ENCODE measurements around the gene UBE2E2.
A peak's percentile ranks its signal among the peaks of the same experiment; 100 is the strongest.

The UBE2E2 gene

DNA sequence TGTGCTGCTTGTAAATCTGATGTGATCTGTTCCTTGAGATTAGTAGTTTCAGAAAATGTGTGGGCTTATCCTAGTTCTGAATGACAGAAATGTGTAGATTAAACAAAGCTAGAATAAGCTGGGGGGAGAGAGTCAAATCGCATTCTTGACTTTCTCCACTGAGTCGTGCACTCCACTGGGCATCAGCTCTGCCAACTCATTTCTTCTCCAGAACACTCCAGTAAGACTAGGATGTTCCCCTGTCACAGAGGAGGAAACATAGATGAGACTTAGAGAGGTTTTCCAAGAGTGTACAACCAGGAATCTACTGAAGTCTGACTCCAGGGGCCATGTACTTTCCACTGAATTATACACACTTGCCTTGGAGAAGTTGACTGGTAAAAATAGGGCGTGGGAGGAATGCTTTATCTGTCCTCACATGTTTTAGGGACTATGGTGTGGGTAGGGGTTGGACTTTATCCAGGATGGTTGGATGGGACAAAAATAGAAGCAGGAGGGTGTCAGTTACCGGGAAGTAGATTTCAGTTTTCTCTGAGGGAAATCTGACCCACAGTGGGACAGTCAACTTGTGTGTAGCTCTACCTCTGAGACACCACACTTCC lies 298.2 kb downstream of the UBE2E2 start:
- no peaks in the 10 kb centered on the region for H3K4me1 ChIP-seq (ENCODE audit: insufficient read depth, low read length)
- no peaks in the 10 kb centered on the region for H3K9me3 ChIP-seq (ENCODE audit: insufficient read depth, low read depth, low read length)
- WGBS = 90% methylated on average over 3 of the region's 4 CpGs
- H3K36me3 ChIP-seq (ENCODE audit: insufficient read depth, low read length) = no peaks in the 10 kb centered on the region
- no peaks in the 10 kb centered on the region for H3K27me3 ChIP-seq (ENCODE audit: insufficient read depth, low read length)
- no peak overlapping the region for H3K27ac ChIP-seq (ENCODE audit: low read depth, low read length)
- no peak overlapping the region for H3K9ac ChIP-seq (ENCODE audit: low read depth, low read length)
- no peak overlapping the region for H3K4me3 ChIP-seq (ENCODE audit: low read length)

GRCh38 chr3:23508464-23508863 lies 305.3 kb downstream of the UBE2E2 start:
- Histone ChIP-seq H3K27ac (ENCODE audit: low read depth, low read length) (no peak overlapping the region), H3K9me3 (ENCODE audit: insufficient read depth, low read depth, low read length) (no peaks in the 10 kb centered on the region), H3K4me1 (ENCODE audit: insufficient read depth, low read length) (no peaks in the 10 kb centered on the region), H3K4me3 (ENCODE audit: low read length) (no peak overlapping the region), H3K27me3 (ENCODE audit: insufficient read depth, low read length) (no peaks in the 10 kb centered on the region), H3K9ac (ENCODE audit: low read depth, low read length) (no peak overlapping the region), H3K36me3 (ENCODE audit: insufficient read depth, low read length) (no peaks in the 10 kb centered on the region)
- WGBS = 97% methylated on average over 5 of the region's 5 CpGs

GRCh38 chr3:23518441-23518840 lies 315.3 kb downstream of the UBE2E2 start:
- peaks cover 23% of the 10 kb centered on the region for H3K4me1 ChIP-seq (ENCODE audit: insufficient read depth, low read length)
- 61% methylated on average over 2 of the region's 2 CpGs for WGBS
- H3K9me3 ChIP-seq (ENCODE audit: insufficient read depth, low read depth, low read length) = no peaks in the 10 kb centered on the region
- H3K27ac ChIP-seq (ENCODE audit: low read depth, low read length) = no peak overlapping the region
- no peaks in the 10 kb centered on the region for H3K36me3 ChIP-seq (ENCODE audit: insufficient read depth, low read length)
- H3K9ac ChIP-seq (ENCODE audit: low read depth, low read length) = no peak overlapping the region
- H3K27me3 ChIP-seq (ENCODE audit: insufficient read depth, low read length) = no peaks in the 10 kb centered on the region
- H3K4me3 ChIP-seq (ENCODE audit: low read length) = no peak overlapping the region

- WGBS = 91% methylated on average over 4 of the region's 4 CpGs
Measured at GRCh38 chr3:23519314-23520208, 316.4 kb downstream of the UBE2E2 start.

DNA sequence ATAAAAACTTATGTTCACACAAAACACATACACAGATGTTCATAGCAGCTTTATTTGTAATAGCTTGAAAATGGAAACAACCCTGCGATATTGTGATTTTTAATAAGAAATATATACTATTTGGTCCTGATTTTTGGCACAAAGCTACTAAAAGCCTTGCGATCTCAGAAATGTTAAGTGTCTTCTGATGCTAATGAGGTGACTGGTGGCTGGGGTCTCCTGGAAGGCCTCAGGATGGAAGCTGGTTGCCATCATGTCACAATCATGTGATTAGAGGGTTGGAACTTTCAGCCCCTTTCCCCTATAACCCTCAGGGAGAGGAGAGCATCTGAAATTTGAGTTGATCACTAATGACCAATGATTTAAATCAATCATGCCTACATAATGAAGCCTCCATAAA lies 324.2 kb downstream of the UBE2E2 start:
- H3K4me1 ChIP-seq (ENCODE audit: insufficient read depth, low read length) = no peaks in the 10 kb centered on the region
- H3K27ac ChIP-seq (ENCODE audit: low read depth, low read length) = no peak overlapping the region
- H3K9me3 ChIP-seq (ENCODE audit: insufficient read depth, low read depth, low read length) = no peaks in the 10 kb centered on the region
- H3K4me3 ChIP-seq (ENCODE audit: low read length) = no peak overlapping the region
- H3K27me3 ChIP-seq (ENCODE audit: insufficient read depth, low read length) = no peaks in the 10 kb centered on the region
- H3K9ac ChIP-seq (ENCODE audit: low read depth, low read length) = no peak overlapping the region
- WGBS = 81% methylated on average over 1 of the region's 2 CpGs
- no peaks in the 10 kb centered on the region for H3K36me3 ChIP-seq (ENCODE audit: insufficient read depth, low read length)

More at GRCh38 chr3:23519314-23520208, 316.4 kb downstream of the UBE2E2 start:
- peaks cover 23% of the 10 kb centered on the region for H3K4me1 ChIP-seq (ENCODE audit: insufficient read depth, low read length)
- H3K9me3 ChIP-seq (ENCODE audit: insufficient read depth, low read depth, low read length) = no peaks in the 10 kb centered on the region
- H3K9ac ChIP-seq (ENCODE audit: low read depth, low read length) = no peak overlapping the region
- no peaks in the 10 kb centered on the region for H3K36me3 ChIP-seq (ENCODE audit: insufficient read depth, low read length)
- no peak overlapping the region for H3K27ac ChIP-seq (ENCODE audit: low read depth, low read length)
- no peak overlapping the region for H3K4me3 ChIP-seq (ENCODE audit: low read length)
- no peaks in the 10 kb centered on the region for H3K27me3 ChIP-seq (ENCODE audit: insufficient read depth, low read length)

GRCh38 chr3:23533596-23533995 lies 330.5 kb downstream of the UBE2E2 start:
- peaks cover 24% of the 10 kb centered on the region for H3K4me1 ChIP-seq (ENCODE audit: insufficient read depth, low read length)
- no peak overlapping the region for H3K4me3 ChIP-seq (ENCODE audit: low read length)
- 94% methylated on average over 11 of the region's 11 CpGs for WGBS
- H3K27me3 ChIP-seq (ENCODE audit: insufficient read depth, low read length) = no peaks in the 10 kb centered on the region
- no peak overlapping the region for H3K27ac ChIP-seq (ENCODE audit: low read depth, low read length)
- H3K9me3 ChIP-seq (ENCODE audit: insufficient read depth, low read depth, low read length) = no peaks in the 10 kb centered on the region
- no peak overlapping the region for H3K9ac ChIP-seq (ENCODE audit: low read depth, low read length)
- H3K36me3 ChIP-seq (ENCODE audit: insufficient read depth, low read length) = no peaks in the 10 kb centered on the region

DNA sequence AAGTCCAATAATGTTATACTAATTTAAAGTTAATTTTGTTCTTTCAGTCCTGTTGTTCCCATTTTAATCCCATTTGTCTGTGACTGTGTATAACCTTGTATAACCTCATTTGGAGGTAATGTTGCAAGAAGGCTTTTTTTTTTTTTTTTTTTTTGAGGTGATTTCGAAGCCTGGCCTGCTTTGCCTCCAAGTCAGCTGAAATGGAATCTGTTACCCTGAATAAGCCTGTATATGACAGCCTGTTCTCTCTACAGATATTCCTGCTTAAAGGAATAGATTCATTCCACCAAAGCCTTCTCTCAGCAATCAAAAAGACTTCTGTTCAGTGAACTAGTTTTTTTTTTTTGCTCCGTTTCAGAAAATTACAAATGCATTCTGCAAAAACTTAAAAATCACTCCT lies 330.9 kb downstream of the UBE2E2 start:
- no peaks in the 10 kb centered on the region for H3K36me3 ChIP-seq (ENCODE audit: insufficient read depth, low read length)
- 86% methylated on average over 2 of the region's 2 CpGs for WGBS
- no peaks in the 10 kb centered on the region for H3K9me3 ChIP-seq (ENCODE audit: insufficient read depth, low read depth, low read length)
- no peak overlapping the region for H3K9ac ChIP-seq (ENCODE audit: low read depth, low read length)
- H3K27me3 ChIP-seq (ENCODE audit: insufficient read depth, low read length) = no peaks in the 10 kb centered on the region
- H3K4me1 ChIP-seq (ENCODE audit: insufficient read depth, low read length) = peaks cover 28% of the 10 kb centered on the region
- H3K27ac ChIP-seq (ENCODE audit: low read depth, low read length) = no peak overlapping the region
- H3K4me3 ChIP-seq (ENCODE audit: low read length) = no peak overlapping the region

GRCh38 chr3:23537101-23537551 lies 334.0 kb downstream of the UBE2E2 start:
- H3K27ac ChIP-seq (ENCODE audit: low read depth, low read length) = no peak overlapping the region
- H3K4me1 ChIP-seq (ENCODE audit: insufficient read depth, low read length) = peaks cover 30% of the 10 kb centered on the region
- no peaks in the 10 kb centered on the region for H3K9me3 ChIP-seq (ENCODE audit: insufficient read depth, low read depth, low read length)
- no peak overlapping the region for H3K4me3 ChIP-seq (ENCODE audit: low read length)
- no peaks in the 10 kb centered on the region for H3K27me3 ChIP-seq (ENCODE audit: insufficient read depth, low read length)
- H3K36me3 ChIP-seq (ENCODE audit: insufficient read depth, low read length) = no peaks in the 10 kb centered on the region
- WGBS = 48% methylated on average over 4 of the region's 4 CpGs
- H3K9ac ChIP-seq (ENCODE audit: low read depth, low read length) = peak overlapping the region; percentile 2; the same call in 1 of the 2 replicates

- WGBS = 100% methylated on average over 1 of the region's 2 CpGs
- Histone ChIP-seq H3K9ac (ENCODE audit: low read depth, low read length) (no peak overlapping the region), H3K4me1 (ENCODE audit: insufficient read depth, low read length) (peaks cover 35% of the 10 kb centered on the region), H3K27me3 (ENCODE audit: insufficient read depth, low read length) (no peaks in the 10 kb centered on the region), H3K36me3 (ENCODE audit: insufficient read depth, low read length) (no peaks in the 10 kb centered on the region), H3K4me3 (ENCODE audit: low read length) (no peak overlapping the region), H3K9me3 (ENCODE audit: insufficient read depth, low read depth, low read length) (no peaks in the 10 kb centered on the region), H3K27ac (ENCODE audit: low read depth, low read length) (no peak overlapping the region)
Measured at GRCh38 chr3:23539185-23539584, 336.1 kb downstream of the UBE2E2 start.

- 81% methylated on average over 4 of the region's 4 CpGs for WGBS
- Histone ChIP-seq H3K9ac (ENCODE audit: low read depth, low read length) (no peak overlapping the region), H3K9me3 (ENCODE audit: insufficient read depth, low read depth, low read length) (0 out of 2 replicates have a peak, but pooled peaks cover under 1% of the 10 kb centered on the region), H3K4me3 (ENCODE audit: low read length) (no peak overlapping the region), H3K4me1 (ENCODE audit: insufficient read depth, low read length) (peaks cover 35% of the 10 kb centered on the region), H3K27me3 (ENCODE audit: insufficient read depth, low read length) (no peaks in the 10 kb centered on the region), H3K27ac (ENCODE audit: low read depth, low read length) (no peak overlapping the region), H3K36me3 (ENCODE audit: insufficient read depth, low read length) (no peaks in the 10 kb centered on the region)
Measured at GRCh38 chr3:23540600-23540999, 337.5 kb downstream of the UBE2E2 start.

GRCh38 chr3:23542079-23542478 lies 339.0 kb downstream of the UBE2E2 start:
- Histone ChIP-seq H3K36me3 (ENCODE audit: insufficient read depth, low read length) (no peaks in the 10 kb centered on the region), H3K27me3 (ENCODE audit: insufficient read depth, low read length) (no peaks in the 10 kb centered on the region), H3K27ac (ENCODE audit: low read depth, low read length) (no peak overlapping the region), H3K9me3 (ENCODE audit: insufficient read depth, low read depth, low read length) (0 out of 2 replicates have a peak, but pooled peaks cover 4% of the 10 kb centered on the region), H3K4me3 (ENCODE audit: low read length) (no peak overlapping the region), H3K9ac (ENCODE audit: low read depth, low read length) (no peak overlapping the region), H3K4me1 (ENCODE audit: insufficient read depth, low read length) (peaks cover 27% of the 10 kb centered on the region)
- WGBS = 92% methylated on average over 4 of the region's 4 CpGs
